Naive thymus-derived CD4-positive, alpha-beta T cell (primary cell): Measurements from ENCODE around the gene DNPH1. TPM values are rescaled to one million over a fixed set of nuclear protein-coding genes. Genes with fewer than 3 reads are reported as not detected.

ENCODE experiments used
- ATAC-seq: fragments of 150-1000 bp; cut with Tn5 transposase; 2 replicates; pipeline ENCODE4 v1.10.0; 2021; ENCODE audit warnings: mild to moderate bottlenecking, moderate library complexity
- CTCF ChIA-PET: fragments of 350-600 bp; sonication (Branson Sonifier 250); formaldehyde crosslinking; loops from one replicate; lab custom pipeline; 2021; ENCODE audit warnings: antibody characterized with exemption; lab: Charles Lee
- POLR2A ChIA-PET: fragments of 350-600 bp; sonication (Branson Sonifier 250); formaldehyde crosslinking; loops from one replicate; lab custom pipeline; 2021; ENCODE audit warnings: antibody characterized with exemption, inconsistent platforms; lab: Charles Lee
- DNase-seq, 9 donors: peaks; one replicate each; pipeline versions ENCODE4 v3.0.0 to v3.0.0-alpha.2; 2020 to 2022; ENCODE audit warnings: mixed read lengths in 1 of 9
- H3K27ac ChIP-seq: one replicate; pipeline ENCODE4 v1.7.0; 2013; ENCODE audit warnings: mild to moderate bottlenecking, low read depth, low read length, moderate library complexity
- H3K27me3 ChIP-seq, 2 donors: one replicate each; pipeline ENCODE4 v1.7.0; 2013; ENCODE audit warnings: low read length in 2 of 2, mild to moderate bottlenecking in 2 of 2, moderate library complexity in 2 of 2; ENCODE audit not compliant: control insufficient read depth in 2 of 2, insufficient read depth in 2 of 2
- H3K36me3 ChIP-seq, 3 experiments: 1 replicate in 2 of 3; 2 replicates in 1 of 3; pipeline ENCODE4 v1.7.0; 2013; ENCODE audit warnings: low read length in 3 of 3, mild to moderate bottlenecking in 3 of 3, moderate library complexity in 1 of 3; ENCODE audit not compliant: insufficient read depth in 3 of 3, control insufficient read depth in 2 of 3
- H3K4me1 ChIP-seq, 2 donors: one replicate each; pipeline ENCODE4 v1.7.0; 2013; ENCODE audit warnings: low read length in 2 of 2, mild to moderate bottlenecking in 2 of 2, moderate library complexity in 1 of 2; ENCODE audit not compliant: control insufficient read depth in 2 of 2, insufficient read depth in 2 of 2
- H3K4me3 ChIP-seq: 2 replicates; pipeline ENCODE4 v1.7.0; 2013; ENCODE audit warnings: mild to moderate bottlenecking, low read length
- H3K9me3 ChIP-seq, 3 experiments: 1 replicate in 2 of 3; 2 replicates in 1 of 3; pipeline ENCODE4 v1.7.0; 2013; ENCODE audit warnings: low read length in 3 of 3; ENCODE audit not compliant: control insufficient read depth in 2 of 3
- H3K27ac Mint-ChIP-seq, 9 donors: one replicate each; pipeline ENCODE4 v1.8.0; 2020 to 2022; ENCODE audit warnings: mixed read lengths in 9 of 9, mild to moderate bottlenecking in 8 of 9, moderate library complexity in 5 of 9, inconsistent platforms in 2 of 9
- H3K27me3 Mint-ChIP-seq, 5 donors: one replicate each; pipeline ENCODE4 v1.8.0; 2021 to 2022; ENCODE audit warnings: mixed read lengths in 5 of 5, mild to moderate bottlenecking in 1 of 5
- H3K36me3 Mint-ChIP-seq, 5 donors: one replicate each; pipeline ENCODE4 v1.8.0; 2020 to 2022; ENCODE audit warnings: mixed read lengths in 5 of 5, mild to moderate bottlenecking in 3 of 5, inconsistent platforms in 1 of 5
- H3K4me1 Mint-ChIP-seq, 7 donors: one replicate each; pipeline ENCODE4 v1.8.0; 2020 to 2022; ENCODE audit warnings: mixed read lengths in 7 of 7, mild to moderate bottlenecking in 3 of 7, inconsistent platforms in 1 of 7
- H3K4me3 Mint-ChIP-seq, 10 donors: one replicate each; pipeline ENCODE4 v1.8.0; 2020 to 2022; ENCODE audit warnings: mild to moderate bottlenecking in 10 of 10, mixed read lengths in 10 of 10, moderate library complexity in 6 of 10, inconsistent platforms in 2 of 10
- H3K9me3 Mint-ChIP-seq, 11 donors: one replicate each; pipeline ENCODE4 v1.8.0; 2020 to 2022; ENCODE audit warnings: mixed read lengths in 11 of 11, mild to moderate bottlenecking in 4 of 11, inconsistent platforms in 1 of 11, moderate library complexity in 1 of 11
- intact Hi-C, 2 donors: fragments of 100-400 bp; cut with micrococcal nuclease; formaldehyde crosslinking; loops; one replicate each; pipeline ENCODE4 v1.15.1; 2023
- polyA plus RNA-seq, 2 donors: library from polyadenylated mRNA; unstranded; fragments of 300-500 nt; fragmentation: Illumina TruSeq; gene quantifications; one replicate each; pipeline ENCODE4 v1.2.3, GENCODE V29; 2021
- total RNA-seq, 6 experiments: library from RNA in 5 of 6; stranded (reverse) in 5 of 6; gene quantifications; 1 replicate in 5 of 6; 2 replicates in 1 of 6; pipeline ENCODE4 v1.2.3 and lab custom pipeline; 2021 to 2026

The DNPH1 gene
- total and polyA plus RNA-seq, 7 experiments from 2014 or later = 25.4 to 141 (median 36.4) TPM

GRCh38 chr6:43275801-43276576 lies 46.7 kb upstream of the DNPH1 start:
- Histone ChIP-seq H3K9me3 (no peaks in the 10 kb centered on the region), H3K4me3 (peak overlapping the region; percentile 40), H3K4me1 (peaks cover 0 to 6% of the 10 kb centered on the region in 2 donors), H3K27ac (peak overlapping the region; percentile 8), H3K27me3 (no peaks in the 10 kb centered on the region), H3K36me3 (no peaks in the 10 kb centered on the region)
- peaks cover 0 to 4% (median 0%) of the 10 kb centered on the region in 5 donors for H3K36me3 Mint-ChIP-seq
- DNase-seq (peak in 7 of 9 donors; percentile 51 to 67 (median 64)), ATAC-seq (peak; percentile 74)
- peak overlapping the region; percentile 82 to 95 (median 85) for H3K4me3 Mint-ChIP-seq
- peaks cover 5 to 20% (median 5%) of the 10 kb centered on the region in 7 donors for H3K4me1 Mint-ChIP-seq
- peaks cover 0 to 2% (median 0%) of the 10 kb centered on the region in 11 donors for H3K9me3 Mint-ChIP-seq
- H3K27ac Mint-ChIP-seq = peak overlapping the region; percentile 8 to 84 (median 58)
- ChIA-PET CTCF (no interaction called here), POLR2A (interaction anchor here (1.4 kb wide), 1 partner anchor 52 kb away, joined by 4 read pairs; no protein-coding TSS in a partner anchor)
- peaks cover 0 to 74% (median 6%) of the 10 kb centered on the region in 5 donors for H3K27me3 Mint-ChIP-seq
- intact Hi-C loops = loop anchor here in 1 of 2 donors (1.0 to 5.0 kb wide), 2 partner anchors 47 to 104 kb away; partner anchors contain the start of genes DNPH1 and SRF

GRCh38 chr6:43274916-43275597 lies 45.8 kb upstream of the DNPH1 start:
- Mint-ChIP-seq H3K36me3 (peaks cover 0 to 4% (median 0%) of the 10 kb centered on the region in 5 donors), H3K4me3 (peak overlapping the region; percentile 69 to 95 (median 85)), H3K27ac (peak overlapping the region in 1 of 9 donors; percentile 8), H3K27me3 (peaks cover 0 to 75% (median 6%) of the 10 kb centered on the region in 5 donors), H3K9me3 (peaks cover 0 to 2% (median 0%) of the 10 kb centered on the region in 11 donors), H3K4me1 (peaks cover 5 to 20% (median 5%) of the 10 kb centered on the region in 7 donors)
- ChIA-PET CTCF (interaction anchor here (0.6 kb wide), 1 partner anchor 81 kb away, joined by 3 read pairs; no protein-coding TSS in a partner anchor), POLR2A (interaction anchor here (1.4 kb wide), 1 partner anchor 51 kb away, joined by 4 read pairs; no protein-coding TSS in a partner anchor)
- Histone ChIP-seq H3K27me3 (no peaks in the 10 kb centered on the region), H3K9me3 (no peaks in the 10 kb centered on the region), H3K4me1 (peaks cover 0 to 6% of the 10 kb centered on the region in 2 donors), H3K36me3 (no peaks in the 10 kb centered on the region), H3K4me3 (peak overlapping the region; percentile 40), H3K27ac (peak overlapping the region; percentile 8)
- DNase-seq (peak in 7 of 9 donors; percentile 7 to 45 (median 18)), ATAC-seq (peak; percentile 19)
- intact Hi-C loops = loop anchor here in 1 of 2 donors (5.0 kb wide), 1 partner anchor 103 kb away; the partner anchor contains the start of gene SRF

GRCh38 chr6:43274127-43274915 lies 45.0 kb upstream of the DNPH1 start:
- DNase-seq = no peak
- Mint-ChIP-seq H3K27me3 (peaks cover 0 to 77% (median 6%) of the 10 kb centered on the region in 5 donors), H3K4me3 (peak overlapping the region; percentile 27 to 95 (median 74)), H3K36me3 (peaks cover 0 to 4% (median 0%) of the 10 kb centered on the region in 5 donors), H3K4me1 (peaks cover 5 to 20% (median 5%) of the 10 kb centered on the region in 7 donors), H3K9me3 (peaks cover 0 to 2% (median 0%) of the 10 kb centered on the region in 11 donors), H3K27ac (peak overlapping the region in 3 of 9 donors; percentile 44 to 74 (median 64))
- H3K36me3 ChIP-seq = no peaks in the 10 kb centered on the region
- CTCF ChIA-PET = interaction anchor here (0.6 kb wide), 1 partner anchor 82 kb away, joined by 3 read pairs; no protein-coding TSS in a partner anchor
- no peaks in the 10 kb centered on the region for H3K9me3 ChIP-seq
- H3K4me1 ChIP-seq = peaks cover 0 to 6% of the 10 kb centered on the region in 2 donors
- no peak for ATAC-seq
- H3K27me3 ChIP-seq = no peaks in the 10 kb centered on the region
- no peak overlapping the region for H3K27ac ChIP-seq
- intact Hi-C loops = no loop called here
- POLR2A ChIA-PET = interaction anchor here (1.4 kb wide), 1 partner anchor 45 kb away, joined by 3 read pairs; the partner anchor contains the start of gene DNPH1
- H3K4me3 ChIP-seq = no peak overlapping the region

GRCh38 chr6:43273707-43274106 lies 44.4 kb upstream of the DNPH1 start:
- CTCF ChIA-PET = no interaction called here
- H3K9me3 Mint-ChIP-seq = peaks cover 0 to 2% (median 0%) of the 10 kb centered on the region in 11 donors

GRCh38 chr6:43271944-43272343 lies 42.7 kb upstream of the DNPH1 start:
- POLR2A ChIA-PET = interaction anchor here (0.6 kb wide), 1 partner anchor 730 kb away, joined by 3 read pairs; no protein-coding TSS in a partner anchor
- intact Hi-C loops = no loop called here
- Mint-ChIP-seq H3K36me3 (peaks cover 0 to 4% (median 0%) of the 10 kb centered on the region in 5 donors), H3K4me3 (peak overlapping the region in 1 of 10 donors; percentile 51), H3K4me1 (peaks cover 5 to 25% (median 11%) of the 10 kb centered on the region in 7 donors), H3K9me3 (peaks cover 0 to 2% (median 0%) of the 10 kb centered on the region in 11 donors), H3K27me3 (peaks cover 0 to 81% (median 6%) of the 10 kb centered on the region in 5 donors), H3K27ac (peak overlapping the region in 1 of 9 donors; percentile 25)
- Histone ChIP-seq H3K4me3 (no peak overlapping the region), H3K9me3 (no peaks in the 10 kb centered on the region), H3K27ac (no peak overlapping the region), H3K27me3 (no peaks in the 10 kb centered on the region), H3K4me1 (peaks cover 0 to 6% of the 10 kb centered on the region in 2 donors), H3K36me3 (no peaks in the 10 kb centered on the region)
- CTCF ChIA-PET = no interaction called here
- ATAC-seq = no peak
- no peak for DNase-seq

More at GRCh38 chr6:43273707-43274106, 44.4 kb upstream of the DNPH1 start:
- peaks cover 5 to 25% (median 10%) of the 10 kb centered on the region in 7 donors for H3K4me1 Mint-ChIP-seq
- peaks cover 0 to 81% (median 10%) of the 10 kb centered on the region in 5 donors for H3K27me3 Mint-ChIP-seq
- ATAC-seq (no peak), DNase-seq (no peak)
- Histone ChIP-seq H3K36me3 (no peaks in the 10 kb centered on the region), H3K4me3 (no peak overlapping the region), H3K9me3 (no peaks in the 10 kb centered on the region), H3K4me1 (peaks cover 0 to 6% of the 10 kb centered on the region in 2 donors), H3K27me3 (no peaks in the 10 kb centered on the region), H3K27ac (no peak overlapping the region)
- intact Hi-C loops = no loop called here
- POLR2A ChIA-PET = interaction anchor here (1.4 kb wide), 1 partner anchor 44 kb away, joined by 3 read pairs; the partner anchor contains the start of gene DNPH1
- H3K27ac Mint-ChIP-seq = peak overlapping the region in 1 of 9 donors; percentile 74
- H3K4me3 Mint-ChIP-seq = peak overlapping the region in 8 of 10 donors; percentile 27 to 85 (median 74)
- peaks cover 0 to 4% (median 0%) of the 10 kb centered on the region in 5 donors for H3K36me3 Mint-ChIP-seq
